Measurements from ENCODE around the gene PNPLA6. TPM values are rescaled to one million over a fixed set of nuclear protein-coding genes. Genes with fewer than 3 reads are reported as not detected.

Gene PNPLA6
- total and polyA plus RNA-seq, 10 of the 15 experiments (the other 5 are each of a cell fraction or from before 2014, with no cell fraction given) = 0.95 to 105 (median 40.0) TPM

- TF ChIP-seq ZNF687 (IDR thresholded peaks at IDR 0.05) (no peak), NFIC (IDR thresholded peaks at IDR 0.05; ENCODE audit: low read depth, low read length) (no peak), CHD1 (IDR thresholded peaks at IDR 0.05; ENCODE audit: low read depth, low read length) (peak; percentile 84; the same call in 1 of the 2 replicates), PBX3 (IDR thresholded peaks at IDR 0.05; ENCODE audit: insufficient replicate concordance, low read depth, low read length) (no peak), SUPT20H (IDR thresholded peaks at IDR 0.05; ENCODE audit: borderline replicate concordance, control insufficient read depth, low read depth, low read length) (no peak)
- TF ChIP-seq, protein P1, sequence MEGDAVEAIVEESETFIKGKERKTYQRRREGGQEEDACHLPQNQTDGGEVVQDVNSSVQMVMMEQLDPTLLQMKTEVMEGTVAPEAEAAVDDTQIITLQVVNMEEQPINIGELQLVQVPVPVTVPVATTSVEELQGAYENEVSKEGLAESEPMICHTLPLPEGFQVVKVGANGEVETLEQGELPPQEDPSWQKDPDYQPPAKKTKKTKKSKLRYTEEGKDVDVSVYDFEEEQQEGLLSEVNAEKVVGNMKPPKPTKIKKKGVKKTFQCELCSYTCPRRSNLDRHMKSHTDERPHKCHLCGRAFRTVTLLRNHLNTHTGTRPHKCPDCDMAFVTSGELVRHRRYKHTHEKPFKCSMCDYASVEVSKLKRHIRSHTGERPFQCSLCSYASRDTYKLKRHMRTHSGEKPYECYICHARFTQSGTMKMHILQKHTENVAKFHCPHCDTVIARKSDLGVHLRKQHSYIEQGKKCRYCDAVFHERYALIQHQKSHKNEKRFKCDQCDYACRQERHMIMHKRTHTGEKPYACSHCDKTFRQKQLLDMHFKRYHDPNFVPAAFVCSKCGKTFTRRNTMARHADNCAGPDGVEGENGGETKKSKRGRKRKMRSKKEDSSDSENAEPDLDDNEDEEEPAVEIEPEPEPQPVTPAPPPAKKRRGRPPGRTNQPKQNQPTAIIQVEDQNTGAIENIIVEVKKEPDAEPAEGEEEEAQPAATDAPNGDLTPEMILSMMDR (IDR thresholded peaks at IDR 0.05 in 2 of 3, conservative IDR thresholded peaks at IDR 0.05 in 1 of 3; ENCODE audit: control insufficient read depth in 2 of 3, extremely low read depth in 1 of 3, insufficient read depth in 1 of 3, low read depth in 3 of 3, low read length in 3 of 3) = no peak
Measured at GRCh38 chr19:7535047-7535997, at the start of gene PNPLA6 (continued).

Measured in GM12878 (cell line).